ENCODE measurements around the gene UBASH3B.
"Not testable (repeated sequence)": the region's sequence is repeated elsewhere in the genome, so short reads cannot be mapped to it uniquely, and the experiment has no call there.

Gene UBASH3B

GRCh38 chr11:122707111-122707510 lies 51.6 kb downstream of the UBASH3B start:
- DNase-seq (no peak), ATAC-seq (no peak)

GRCh38 chr11:122707901-122708300 lies 52.4 kb downstream of the UBASH3B start:
- DNase-seq (no peak), ATAC-seq (no peak)

DNA sequence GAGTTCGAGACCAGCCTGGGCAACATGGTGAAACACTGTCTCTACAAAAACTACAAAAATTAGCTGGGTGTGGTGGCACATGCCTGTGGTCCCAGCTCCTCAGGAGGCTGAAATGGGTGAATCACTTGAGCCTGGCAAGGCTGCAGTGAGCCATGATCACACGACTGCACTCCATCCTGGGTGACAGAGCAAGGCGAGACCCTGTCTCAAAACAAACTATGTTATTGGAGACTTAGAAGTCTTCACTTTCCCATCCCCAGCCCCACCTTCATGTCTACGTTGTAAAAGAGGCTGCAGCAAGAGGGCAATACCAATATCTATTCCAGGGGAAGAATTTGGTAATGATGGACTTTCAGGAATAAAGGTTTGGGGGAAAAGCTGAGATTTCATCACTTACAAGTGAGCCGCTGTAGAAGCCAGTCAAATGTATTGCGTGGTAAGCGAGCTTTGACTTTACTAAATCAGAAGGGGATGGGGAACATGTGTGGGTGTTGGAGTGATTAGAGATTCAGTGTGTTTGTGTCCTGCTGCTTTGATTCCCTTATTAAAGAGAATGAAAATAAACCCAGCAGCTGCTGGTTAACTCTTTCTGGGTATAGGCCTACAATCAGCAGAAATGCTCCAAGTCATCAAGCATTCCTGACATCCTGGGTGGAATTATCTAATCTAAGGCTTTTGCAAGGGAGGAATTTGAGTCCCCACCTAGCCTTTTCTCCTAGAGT lies 53.7 kb downstream of the UBASH3B start:
- ATAC-seq = no peak
- no peak for DNase-seq

DNA sequence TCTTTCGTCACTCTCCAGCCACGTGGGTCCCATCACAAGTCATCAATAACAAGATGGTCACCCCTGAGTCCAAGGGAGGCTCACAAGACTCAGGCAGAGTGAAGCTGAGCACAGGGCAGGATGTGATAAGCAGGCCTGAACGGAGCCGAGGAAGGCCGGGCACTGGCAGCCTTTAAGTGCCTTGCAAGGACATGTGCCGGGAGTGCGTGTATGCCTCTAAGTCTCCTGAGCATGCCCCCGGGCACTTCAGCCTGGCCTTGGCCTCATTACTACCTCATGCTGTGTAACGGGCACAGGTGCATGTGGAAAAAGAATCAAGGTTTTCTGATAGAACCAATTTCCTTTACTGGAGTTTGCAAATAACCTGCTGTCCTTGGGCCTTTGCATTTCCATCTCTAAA lies 55.8 kb downstream of the UBASH3B start:
- no peak for DNase-seq

DNA sequence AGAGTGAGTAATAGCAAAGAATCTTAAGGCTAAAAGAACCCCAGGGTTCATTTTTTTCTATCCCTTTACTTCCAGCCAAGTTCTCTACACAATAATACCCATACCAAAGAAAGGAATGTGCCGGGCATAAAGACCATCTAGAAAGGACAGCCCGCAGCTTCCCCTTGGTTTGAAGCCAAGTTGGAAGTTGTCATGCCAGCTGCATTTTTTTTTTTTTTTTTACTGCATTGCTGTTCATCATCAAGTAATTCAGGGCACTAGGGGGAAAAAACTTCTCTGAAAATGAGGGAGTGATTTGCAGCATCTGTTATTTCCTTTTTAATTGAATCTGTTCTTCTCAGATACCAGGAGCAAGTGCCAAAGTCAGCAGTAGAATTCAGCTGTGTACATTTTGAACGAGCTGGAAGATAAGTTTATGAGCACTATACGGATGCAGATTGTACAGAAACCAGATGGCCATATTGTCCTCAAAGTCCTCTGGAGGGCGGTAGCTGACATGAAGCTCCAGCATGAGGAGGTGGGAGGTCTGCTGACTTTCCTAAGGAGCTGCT lies 56.4 kb downstream of the UBASH3B start:
- ATAC-seq = no peak
- no peak for DNase-seq

More for the DNA sequence above, 55.8 kb downstream of the UBASH3B start:
- ATAC-seq = no peak

- no peak for DNase-seq
- peak; percentile 26 for ATAC-seq
Measured at GRCh38 chr11:122714004-122714403, 58.5 kb downstream of the UBASH3B start.

DNA sequence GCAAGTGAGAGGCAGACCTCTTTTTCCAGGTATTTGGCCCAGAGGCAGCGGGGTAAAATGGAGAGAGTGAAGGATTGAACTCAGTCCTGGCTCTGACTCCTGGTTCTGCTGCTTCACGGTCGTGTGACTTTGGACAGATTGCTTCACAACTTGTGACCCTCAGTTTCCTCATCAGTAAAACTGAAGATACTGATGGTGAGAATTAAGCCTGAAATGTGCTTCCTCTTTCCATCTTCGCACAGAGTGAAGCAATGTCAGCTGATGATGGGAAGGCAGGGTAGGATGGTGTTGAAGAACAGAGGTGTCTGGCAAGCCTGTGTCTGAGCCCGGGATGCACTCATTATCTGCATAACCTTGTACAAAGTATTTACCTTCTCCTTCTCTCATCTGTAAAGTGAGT lies 59.0 kb downstream of the UBASH3B start:
- ATAC-seq (no peak), DNase-seq (no peak)

GRCh38 chr11:122715548-122716440 lies 60.3 kb downstream of the UBASH3B start:
- DNase-seq (no peak), ATAC-seq (no peak)

GRCh38 chr11:122717264-122717867 lies 61.8 kb downstream of the UBASH3B start:
- ATAC-seq (peak; percentile 84), DNase-seq (peak; percentile 76)

GRCh38 chr11:122720107-122720881 lies 64.8 kb downstream of the UBASH3B start:
- DNase-seq = no peak

GRCh38 chr11:122721201-122721963 lies 65.9 kb downstream of the UBASH3B start:
- ATAC-seq = no peak
- DNase-seq = no peak

More at GRCh38 chr11:122720107-122720881, 64.8 kb downstream of the UBASH3B start:
- no peak for ATAC-seq

DNA sequence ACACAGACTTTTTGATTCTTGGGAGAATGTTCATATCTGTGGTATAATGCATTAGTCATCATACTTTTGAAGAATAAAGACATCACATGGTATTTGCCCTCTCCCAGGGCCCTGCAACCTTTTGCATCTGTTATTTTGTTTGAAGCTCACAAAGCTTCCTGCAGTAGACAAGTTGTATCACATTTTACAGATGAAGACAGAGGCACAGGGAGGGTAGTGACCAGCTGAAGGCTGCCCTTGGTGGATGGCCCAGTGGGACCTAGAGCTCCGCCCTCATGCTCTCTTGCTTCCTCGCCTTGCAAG lies 66.4 kb downstream of the UBASH3B start:
- ATAC-seq (peak; percentile 28), DNase-seq (no peak)

DNA sequence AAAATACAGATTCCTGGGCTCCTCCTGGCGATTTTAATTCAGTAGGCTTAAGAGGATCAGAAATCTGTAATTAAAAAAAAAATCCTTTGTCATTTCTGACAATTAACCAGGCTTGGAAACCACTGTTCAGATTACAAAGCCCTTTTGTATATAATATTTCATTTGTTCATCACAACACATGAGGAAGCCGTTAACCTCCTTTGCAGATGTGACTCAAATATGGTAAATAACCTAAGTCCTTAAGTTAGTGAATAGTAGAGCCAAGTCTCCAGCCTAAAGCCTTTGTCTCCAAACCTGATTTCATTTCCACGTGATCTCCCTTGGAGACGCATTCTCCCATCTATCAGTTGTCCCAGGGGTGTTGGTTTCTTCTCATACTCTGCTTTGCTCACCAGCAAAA lies 67.6 kb downstream of the UBASH3B start:
- ATAC-seq (peak; percentile 5), DNase-seq (no peak)

DNA sequence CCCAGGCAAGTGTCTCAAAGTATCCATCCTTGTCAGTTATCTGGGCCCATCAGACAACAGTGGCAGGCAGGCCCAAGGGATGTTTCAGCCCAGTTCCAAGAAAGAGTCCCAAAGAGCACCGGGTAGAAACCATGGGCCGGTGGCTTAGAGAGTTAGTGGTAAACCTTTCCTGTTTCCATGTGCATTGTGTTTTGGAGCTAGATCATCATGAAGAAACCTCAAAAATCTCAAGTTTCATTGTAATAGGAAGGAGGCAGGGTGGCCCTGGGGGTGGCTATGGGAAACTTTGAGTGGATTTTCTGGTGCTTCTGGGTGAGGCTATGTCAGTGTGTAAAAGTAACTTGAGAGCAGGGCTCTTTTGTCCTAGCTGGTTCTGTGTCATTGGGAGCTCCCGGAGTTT lies 68.1 kb downstream of the UBASH3B start:
- DNase-seq = peak; percentile 64

GRCh38 chr11:122724520-122724919 lies 69.0 kb downstream of the UBASH3B start:
- ATAC-seq (no peak), DNase-seq (no peak)

More for the DNA sequence above, 68.1 kb downstream of the UBASH3B start:
- peak; percentile 78 for ATAC-seq

GRCh38 chr11:122726028-122726427 lies 70.5 kb downstream of the UBASH3B start:
- no peak for DNase-seq
- no peak for ATAC-seq

GRCh38 chr11:122727101-122727929 lies 71.8 kb downstream of the UBASH3B start:
- DNase-seq (peak; percentile 55), ATAC-seq (peak; percentile 32)

DNA sequence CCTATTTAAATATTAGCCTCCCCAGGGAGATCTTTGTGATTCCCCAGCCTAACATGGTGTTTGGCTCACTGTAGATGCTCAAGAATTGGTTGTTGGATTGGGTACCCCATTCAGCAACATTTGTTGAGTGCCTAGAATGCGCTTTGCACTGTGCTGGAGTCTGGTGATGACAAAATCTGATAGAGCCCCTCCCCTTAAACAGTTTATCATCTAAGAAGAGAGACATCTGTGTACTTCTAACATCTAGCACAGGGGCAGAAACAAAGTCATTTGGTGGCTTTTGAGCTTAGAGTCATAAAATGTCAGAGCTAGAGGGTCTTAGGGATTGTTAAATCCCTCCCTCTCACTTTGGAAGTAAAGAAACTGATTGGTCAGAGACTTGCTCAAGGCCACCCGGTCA lies 73.0 kb downstream of the UBASH3B start:
- ATAC-seq (no peak), DNase-seq (no peak)

- DNase-seq (no peak), ATAC-seq (peak; percentile 35)
Measured at GRCh38 chr11:122729139-122729538, 73.6 kb downstream of the UBASH3B start.

GRCh38 chr11:122730694-122731093 lies 75.2 kb downstream of the UBASH3B start:
- not testable (repeated sequence) for DNase-seq, ATAC-seq

Data from stimulated activated naive CD8-positive, alpha-beta T cell treated with anti-CD3 and anti-CD28 coated beads, Interleukin-15, Interleukin-2, amounts not matched to agents 100 U/mL and 50 U/mL, for 24 hours (primary cell).